ENCODE data around the gene BST1.

DNA sequence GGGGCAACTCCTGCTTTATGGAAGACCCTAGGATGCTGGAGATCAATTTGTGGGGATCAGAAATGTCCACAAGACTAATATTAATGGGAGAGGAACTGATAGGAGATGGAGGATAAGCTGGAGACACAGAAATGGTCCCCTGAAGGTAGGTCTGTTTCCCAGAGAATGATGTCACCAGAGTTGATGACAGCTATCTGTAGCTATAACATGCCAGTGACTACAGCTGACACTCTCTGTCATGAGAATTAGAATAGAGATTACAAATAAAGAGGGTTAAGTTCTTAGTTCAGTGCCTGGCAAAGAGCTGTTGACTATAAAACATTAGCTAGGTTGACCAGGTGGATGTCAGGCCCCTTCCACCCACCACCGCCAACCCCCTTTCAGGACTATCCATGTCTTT, 9.3 kb downstream of the BST1 start:
- TF ChIP-seq POLR2A (IDR thresholded peaks at IDR 0.05), result no peak
- no peak for TF ChIP-seq CTCF (IDR thresholded peaks at IDR 0.05 in 8 of 11, conservative IDR thresholded peaks at IDR 0.05 in 3 of 11)
- no peak for TF ChIP-seq POLR2AphosphoS5 (IDR thresholded peaks at IDR 0.05)

Data from spleen (tissue), 7 donors.